GM19397 (cell line): ENCODE measurements around the gene CTAGE1.
"Not testable (repeated sequence)": the region's sequence is repeated elsewhere in the genome, so short reads cannot be mapped to it uniquely, and the experiment has no call there.

Experiments
- ATAC-seq: cut with Tn5 transposase; IDR thresholded peaks from one replicate; pipeline ENCODE4 v1.9.1; 2021; ENCODE audit warnings: mild to moderate bottlenecking, moderate library complexity; ENCODE audit not compliant: unreplicated experiment

CTAGE1 gene, protein sequence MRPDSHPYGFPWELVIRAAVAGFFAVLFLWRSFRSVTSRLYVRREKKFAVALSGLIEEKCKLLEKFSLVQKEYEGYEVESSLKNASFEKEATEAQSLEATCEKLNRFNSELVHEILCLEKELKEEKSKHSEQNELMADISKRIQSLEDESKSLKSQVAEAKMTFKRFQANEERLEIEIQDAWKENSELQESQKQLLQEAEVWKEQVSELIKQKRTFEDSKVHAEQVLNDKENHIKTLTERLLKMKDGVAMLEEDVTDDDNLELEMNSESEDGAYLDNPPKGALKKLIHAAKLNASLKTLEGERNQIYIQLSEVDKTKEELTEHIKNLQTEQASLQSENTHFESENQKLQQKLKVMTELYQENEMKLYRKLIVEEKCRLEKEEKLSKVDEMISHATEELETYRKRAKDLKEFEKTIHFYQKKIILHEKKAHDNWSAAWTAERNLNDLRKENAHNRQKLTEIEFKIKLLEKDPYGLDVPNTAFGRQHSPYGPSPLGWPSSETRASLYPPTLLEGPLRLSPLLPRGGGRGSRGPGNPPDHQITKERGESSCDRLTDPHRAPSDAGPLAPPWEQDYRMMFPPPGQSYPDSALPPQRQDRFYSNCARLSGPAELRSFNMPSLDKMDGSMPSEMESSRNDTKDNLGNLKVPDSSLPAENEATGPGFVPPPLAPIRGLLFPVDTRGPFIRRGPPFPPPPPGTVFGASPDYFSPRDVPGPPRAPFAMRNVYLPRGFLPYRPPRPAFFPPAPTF

DNA sequence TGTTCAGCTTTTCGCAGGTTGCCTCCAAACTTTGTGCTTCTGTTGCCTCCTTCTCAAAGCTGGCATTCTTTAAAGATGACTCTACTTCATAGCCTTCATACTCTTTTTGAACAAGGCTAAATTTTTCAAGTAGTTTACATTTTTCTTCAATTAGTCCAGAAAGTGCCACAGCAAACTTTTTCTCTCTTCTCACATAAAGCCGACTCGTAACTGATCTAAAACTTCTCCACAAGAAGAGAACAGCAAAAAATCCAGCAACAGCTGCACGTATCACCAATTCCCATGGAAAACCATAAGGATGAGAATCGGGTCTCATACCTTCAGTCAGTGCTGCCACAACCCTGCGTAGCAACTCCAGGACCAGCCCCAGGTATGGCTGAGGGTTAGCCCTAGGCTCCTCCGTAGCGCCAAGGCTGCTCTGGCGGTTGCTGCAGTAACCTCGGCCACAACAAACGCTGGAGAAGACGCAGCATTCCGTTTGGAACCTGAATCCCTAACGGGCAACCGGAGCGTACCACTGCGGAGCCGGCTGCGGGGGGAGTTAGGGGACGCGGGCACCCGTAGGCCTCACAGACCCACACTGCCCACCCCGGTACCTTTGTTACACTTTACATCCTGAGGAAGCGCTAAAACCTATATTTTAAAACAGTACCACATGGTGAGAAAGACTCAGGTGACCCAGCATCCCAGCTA lies at the start of gene CTAGE1:
Gene CTAGE1, minus strand, starts transcription at position 420 of the 693 bp plus-strand sequence. Its CDS starts 104 bp downstream, at position 316.
- ATAC-seq, result no peak

DNA sequence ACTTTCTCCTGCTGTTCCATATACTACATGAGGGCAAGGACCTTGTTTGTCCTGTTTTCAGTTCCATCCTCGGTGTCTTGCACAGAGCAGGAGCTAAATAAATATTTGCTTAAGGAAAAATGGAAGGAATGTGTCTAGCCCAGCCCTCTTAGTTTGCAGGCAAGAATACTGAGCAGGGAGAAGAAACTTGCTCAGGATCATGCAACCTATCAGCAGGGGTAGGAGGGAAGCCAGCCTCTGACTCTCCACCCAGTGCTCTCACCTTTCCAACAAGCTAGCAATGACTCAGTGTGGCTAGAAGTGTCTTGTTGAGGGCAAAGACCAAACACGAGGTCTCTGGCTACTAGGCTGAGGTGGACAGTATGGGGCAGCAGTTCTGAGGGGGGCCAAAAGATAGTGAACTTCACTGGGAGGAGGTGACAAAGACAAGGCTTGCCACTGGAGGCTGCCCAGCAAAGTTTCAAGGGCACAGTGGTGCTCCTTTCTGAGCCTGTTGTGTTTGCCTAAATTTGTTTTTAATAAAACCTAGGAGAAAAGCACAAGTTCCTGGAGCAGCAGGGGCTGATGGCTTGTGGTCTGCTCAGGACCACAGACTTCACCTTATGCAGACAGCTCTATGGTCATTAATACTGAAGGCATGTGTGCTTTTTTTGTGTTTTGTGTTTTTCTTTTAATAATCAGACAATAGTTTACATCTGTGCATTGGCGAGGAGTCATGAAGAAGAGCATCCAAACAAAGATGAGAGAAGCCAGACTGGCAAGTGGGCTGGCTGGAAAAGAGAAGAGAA lies 49.1 kb upstream of the CTAGE1 start:
- no peak for ATAC-seq

DNA sequence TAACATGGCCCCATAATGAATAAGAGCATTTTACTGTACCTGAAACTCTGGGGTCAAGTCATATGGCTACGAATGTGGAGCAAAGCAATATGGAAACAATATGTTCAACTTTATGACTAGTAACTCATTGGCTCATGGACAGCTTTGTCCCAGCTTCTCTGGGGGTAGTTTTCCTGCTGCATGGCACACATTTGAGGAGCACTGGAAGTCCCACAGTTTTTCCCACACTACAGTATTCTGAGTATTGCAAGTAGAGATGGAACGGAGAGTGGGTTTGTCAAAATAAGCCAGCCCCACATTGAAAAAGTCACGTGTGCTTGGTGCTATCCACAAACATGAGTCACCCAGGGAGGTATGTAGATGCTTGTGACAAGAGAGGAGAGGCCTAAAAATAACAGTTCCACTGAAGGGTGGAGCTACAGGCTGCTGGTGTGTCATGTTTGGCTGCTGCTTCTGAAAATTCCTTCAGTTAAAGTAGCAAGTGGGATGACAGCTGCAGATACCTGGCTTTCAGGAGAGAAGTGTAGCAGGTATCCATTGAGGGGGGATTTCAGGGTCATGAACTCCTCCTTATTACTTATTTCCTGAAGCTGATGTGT lies 48.2 kb upstream of the CTAGE1 start:
- ATAC-seq, result no peak

DNA sequence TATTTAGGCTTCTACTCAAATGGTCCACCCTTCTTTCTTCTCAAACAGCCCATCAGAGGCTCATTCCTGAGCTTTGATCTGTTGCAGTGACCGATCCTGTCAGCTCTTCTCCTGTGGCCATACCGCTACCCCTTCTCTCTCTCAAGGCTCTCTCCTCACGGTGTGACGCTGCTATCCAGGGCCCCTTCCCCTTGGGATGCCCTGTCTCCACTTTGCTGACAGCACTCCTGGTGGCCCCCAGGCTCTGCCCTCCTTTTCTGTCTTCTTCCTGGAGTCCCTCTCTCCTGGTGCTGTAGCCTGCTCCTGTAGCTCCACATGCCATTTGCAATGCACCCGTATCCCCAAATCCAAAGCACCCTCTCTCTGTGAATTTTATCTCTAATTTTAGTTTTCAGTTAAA lies 45.4 kb upstream of the CTAGE1 start:
- no peak for ATAC-seq

DNA sequence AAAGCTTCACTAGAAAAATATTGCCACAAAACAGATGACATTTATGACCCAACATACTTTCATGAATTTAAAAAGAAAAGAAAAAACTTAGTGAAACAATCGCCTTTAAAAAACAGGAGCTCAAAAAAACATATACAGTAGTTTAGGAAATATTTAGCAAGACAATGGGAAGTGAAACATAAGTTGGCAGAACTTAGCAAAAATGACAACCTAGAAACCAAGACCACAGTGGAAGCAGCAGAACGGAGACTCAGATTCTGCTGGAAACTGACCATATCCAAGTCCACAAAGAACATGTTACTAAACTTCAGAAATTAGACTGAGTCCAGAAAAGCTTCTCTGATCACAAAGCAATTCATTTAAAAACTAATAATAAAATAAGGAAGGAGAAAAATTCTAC lies 41.8 kb upstream of the CTAGE1 start:
- ATAC-seq, result no peak

DNA sequence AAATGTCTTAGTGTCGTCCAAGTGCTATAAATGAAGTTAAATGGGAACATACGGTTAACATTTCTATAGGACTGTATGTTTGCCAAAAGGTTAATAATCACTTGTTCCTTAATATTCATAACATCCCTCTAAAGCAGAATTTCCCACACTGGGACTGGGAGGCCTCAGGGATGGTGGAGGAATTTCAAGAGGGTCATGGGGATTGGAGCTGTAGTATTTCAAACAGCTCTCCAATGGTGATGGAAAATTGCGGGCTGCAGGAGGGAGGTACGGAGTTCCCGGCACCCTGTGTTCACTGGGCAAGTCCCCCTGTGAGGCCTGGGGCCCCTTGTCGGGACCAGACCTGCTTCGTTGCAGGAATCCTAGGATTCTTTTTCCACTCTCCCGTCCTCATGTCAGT lies 39.8 kb upstream of the CTAGE1 start:
- no peak for ATAC-seq

DNA sequence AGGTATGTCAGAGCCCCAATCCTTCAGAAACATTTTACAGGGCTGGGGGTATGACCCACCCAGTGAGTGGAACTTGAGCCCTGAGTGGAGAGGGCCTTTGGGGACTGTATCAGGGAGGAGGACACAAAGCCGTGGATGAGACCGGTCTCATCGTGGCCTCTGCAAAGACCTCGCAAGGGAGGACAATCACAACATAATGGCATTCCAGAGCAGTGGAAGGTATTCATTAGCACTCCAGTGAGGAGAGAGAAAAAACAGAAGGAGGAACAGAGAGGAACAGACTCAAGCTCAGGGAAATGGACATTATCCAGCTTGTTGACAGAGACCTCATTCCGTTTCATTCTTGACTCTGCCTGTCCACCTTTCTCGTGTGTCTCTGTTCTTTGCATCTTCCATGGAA lies 38.8 kb upstream of the CTAGE1 start:
- no peak for ATAC-seq

DNA sequence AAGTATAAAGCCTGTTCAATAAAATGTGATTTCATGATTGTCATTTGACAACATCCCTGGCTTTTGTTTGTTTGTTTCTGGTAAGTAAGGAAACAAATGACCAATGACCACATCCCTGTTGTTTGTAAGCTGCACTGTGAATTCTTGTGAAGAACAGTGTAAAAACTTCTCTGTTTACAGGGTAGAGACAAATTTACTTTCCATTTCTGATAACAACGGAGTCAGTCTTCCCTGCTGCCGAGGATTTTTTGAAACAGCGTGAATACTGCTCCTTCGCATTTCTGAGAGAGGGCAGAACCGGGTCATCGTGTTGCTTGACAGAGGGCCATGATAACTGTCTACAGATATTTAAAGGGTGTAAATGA lies 38.4 kb upstream of the CTAGE1 start:
- ATAC-seq, result no peak

DNA sequence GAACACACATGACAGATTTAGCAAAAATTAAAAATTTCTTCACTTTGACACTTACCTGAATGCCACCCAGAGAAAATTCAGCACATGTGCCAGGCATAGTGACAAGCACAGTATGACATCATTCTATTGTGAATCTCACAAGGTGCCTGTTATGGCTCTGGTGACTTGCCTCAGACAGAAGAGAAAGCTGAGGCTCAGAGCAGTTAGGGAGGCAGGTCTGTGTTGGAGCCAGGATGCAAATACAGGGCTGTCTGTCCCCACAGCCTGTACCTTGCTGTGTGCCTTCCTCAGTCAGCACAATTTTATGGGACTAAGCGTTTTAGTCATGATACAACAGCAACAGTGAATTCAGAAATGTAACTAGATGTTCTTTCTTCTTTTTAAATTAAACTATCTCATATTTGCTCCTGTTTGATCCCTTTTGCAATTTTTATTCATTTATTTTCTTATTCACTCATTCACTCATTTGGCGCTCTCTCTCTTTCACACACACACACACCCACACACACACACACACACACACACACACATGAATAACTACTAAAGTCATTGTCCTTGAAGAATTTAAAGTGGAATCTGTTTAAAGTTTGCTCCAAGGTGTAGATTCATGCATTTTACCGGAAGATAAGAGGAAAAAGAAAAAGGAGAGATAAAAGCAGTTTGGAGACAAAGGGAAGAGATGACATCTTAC lies 37.9 kb upstream of the CTAGE1 start:
- no peak for ATAC-seq

DNA sequence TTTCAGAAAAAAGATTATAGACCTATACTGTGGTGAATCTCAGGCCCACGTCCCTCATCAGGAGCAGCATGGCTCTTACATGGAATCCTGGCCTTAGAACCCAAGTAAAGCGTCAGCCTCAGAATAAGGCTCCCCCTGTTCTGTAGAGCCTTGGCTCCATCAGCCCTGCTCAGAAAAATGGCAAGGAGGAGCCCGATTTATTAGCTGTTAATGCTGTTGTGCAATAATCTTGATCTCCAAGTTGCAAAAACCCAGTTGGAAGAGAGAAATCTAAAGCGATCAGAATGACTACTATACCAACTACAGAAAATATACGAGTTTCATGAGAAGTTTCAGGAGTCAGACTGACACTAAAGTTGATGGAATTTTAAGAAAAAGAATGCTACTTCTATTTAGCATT lies 35.6 kb upstream of the CTAGE1 start:
- ATAC-seq, result no peak

DNA sequence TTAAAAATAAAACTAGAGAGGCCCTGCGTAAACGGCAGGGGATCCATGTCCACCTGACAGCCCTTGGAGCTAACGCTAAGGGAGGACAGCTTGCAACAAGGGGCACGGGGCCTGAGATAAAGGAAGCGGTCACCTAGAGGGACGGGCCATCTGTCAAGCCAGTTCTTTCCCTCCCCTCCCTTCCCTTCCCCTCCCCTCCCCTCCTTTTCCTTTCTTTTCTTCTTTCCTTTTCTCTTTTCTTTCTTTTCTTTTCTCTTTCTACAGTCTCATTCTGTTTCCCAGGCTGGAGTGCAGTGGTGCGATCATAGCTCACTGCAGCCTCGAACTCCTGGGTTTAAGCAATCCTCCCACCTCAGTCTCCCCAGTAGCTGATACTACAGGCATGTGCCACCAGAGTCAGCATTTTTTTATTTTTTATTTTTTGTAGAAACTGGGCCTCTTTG lies 34.5 kb upstream of the CTAGE1 start:
- no peak for ATAC-seq

DNA sequence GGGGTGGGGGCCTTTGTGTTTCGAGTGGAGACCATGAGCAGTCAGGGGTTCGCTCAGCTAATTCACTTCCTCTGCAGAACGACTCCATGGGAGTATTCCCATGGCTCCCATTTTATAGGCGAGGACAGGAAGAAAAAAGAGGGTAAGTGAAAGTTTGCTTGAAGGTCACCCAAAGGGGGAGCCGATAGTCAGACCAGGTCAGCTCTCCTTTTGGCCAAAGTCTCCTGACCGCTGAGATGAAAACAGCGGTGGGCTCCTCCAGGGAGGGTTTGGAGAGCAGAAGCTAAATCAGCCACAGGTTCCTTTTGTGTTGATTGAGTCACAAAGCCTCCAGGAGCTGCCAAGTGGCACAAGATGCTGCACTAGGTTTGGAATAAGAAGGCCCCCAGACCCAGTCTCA lies 34.1 kb upstream of the CTAGE1 start:
- no peak for ATAC-seq

DNA sequence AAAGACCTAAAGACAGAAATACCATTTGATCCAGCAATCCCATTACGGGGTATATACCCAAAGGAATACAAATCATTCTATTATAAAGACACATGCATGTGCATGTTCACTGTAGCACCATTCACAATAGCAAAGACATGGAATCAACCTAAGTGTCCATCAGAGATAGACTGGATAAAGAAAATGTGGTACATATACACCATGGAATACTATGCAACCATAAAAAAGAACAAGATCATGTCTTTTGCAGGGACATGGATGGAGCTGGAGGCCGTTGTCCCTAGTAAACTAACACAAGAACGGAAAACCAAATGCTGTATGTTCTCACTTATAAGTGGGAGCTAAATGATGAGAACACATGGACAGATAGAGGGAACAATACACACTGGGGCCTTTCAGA lies 33.1 kb upstream of the CTAGE1 start:
- not testable (repeated sequence) for ATAC-seq

DNA sequence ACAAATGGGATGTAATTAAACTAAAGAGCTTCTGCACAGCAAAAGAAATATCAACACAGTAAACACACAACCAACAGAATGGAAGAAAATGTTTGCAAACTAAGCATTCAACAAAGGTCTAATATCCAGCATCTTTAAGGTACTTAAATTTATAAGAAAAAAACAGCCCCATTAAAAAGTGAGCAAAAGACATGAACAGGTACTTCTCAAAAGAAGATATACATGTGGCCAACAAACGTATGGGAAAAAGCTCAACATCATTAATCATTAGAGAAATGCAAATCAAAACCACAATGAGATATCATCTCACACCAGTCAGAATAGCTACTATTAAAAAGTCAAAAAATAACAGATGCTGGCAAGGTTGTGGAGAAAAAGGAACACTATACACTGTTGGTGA lies 32.6 kb upstream of the CTAGE1 start:
- not testable (repeated sequence) for ATAC-seq

DNA sequence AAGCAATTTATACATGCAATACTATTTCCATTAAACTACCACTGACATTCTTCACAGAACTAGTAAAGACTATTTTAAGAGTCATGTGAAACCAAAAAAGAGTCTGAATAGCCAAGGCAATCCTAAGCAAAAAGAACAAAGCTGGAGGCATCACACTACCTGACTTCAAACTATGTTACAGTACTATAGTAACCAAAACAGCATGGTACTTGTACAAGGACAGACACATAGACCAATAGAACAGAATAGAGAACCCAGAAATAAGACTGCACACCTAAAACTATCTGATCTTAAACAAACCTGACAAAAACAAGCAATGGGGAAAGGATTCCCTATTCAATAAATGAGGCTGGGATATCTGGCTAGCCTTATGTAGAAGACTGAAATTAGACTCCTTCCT lies 32.0 kb upstream of the CTAGE1 start:
- ATAC-seq, result not testable (repeated sequence)

DNA sequence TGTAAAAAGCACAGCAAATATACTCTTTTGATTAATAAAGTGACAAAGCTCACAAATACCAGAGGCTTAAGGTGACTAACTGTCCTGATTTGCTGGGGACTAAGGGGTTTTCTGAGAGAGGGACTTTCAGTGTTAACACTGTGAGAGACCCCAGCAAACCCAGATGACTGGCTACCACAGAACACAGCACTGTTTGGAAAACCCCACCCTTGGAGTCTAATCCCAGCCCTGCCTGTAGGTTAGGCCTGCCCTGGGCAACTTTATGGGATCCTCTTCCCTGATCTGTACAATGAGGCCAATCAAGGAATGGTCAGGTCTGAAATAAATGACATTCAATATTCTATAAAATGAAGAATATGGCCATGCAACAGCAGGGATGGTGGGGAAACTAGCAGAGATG lies 30.5 kb upstream of the CTAGE1 start:
- no peak for ATAC-seq

DNA sequence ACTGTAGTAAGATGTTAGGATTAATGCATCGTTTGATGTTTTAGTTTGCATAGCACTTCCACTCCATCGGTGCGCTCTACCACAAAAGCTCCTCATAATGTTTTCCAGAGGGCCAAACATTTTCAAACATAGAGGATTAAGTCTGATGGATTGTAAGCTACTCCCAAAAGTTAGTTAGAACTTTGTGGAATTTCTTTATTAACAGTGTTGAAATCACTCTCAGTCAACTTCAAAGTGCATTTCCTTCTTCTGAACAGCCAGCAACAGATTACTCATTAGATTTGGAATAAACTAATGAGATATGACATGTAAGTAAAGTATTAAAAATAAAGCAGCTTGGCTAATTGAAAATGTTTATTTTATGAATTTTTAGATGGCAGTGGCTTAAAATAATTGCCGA lies 30.1 kb upstream of the CTAGE1 start:
- ATAC-seq, result no peak

DNA sequence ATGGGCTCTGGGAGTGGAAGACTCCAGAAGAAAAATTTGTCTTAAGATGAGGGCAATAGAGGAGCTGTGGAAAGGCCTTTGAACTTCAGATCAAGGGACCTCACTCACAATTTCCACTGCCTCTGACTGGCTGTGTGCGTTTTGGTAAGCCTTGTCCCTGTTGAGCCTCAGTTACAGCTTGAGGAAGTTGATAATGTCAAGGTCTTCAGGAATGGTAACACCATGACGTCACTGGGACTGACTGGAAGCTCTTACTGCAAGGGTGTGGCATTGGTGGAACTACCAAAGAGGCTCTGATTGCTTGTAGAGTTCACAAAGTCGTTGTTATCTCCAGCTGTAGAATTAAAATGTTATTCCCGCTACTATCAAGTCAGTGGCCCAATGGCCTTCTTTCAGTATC lies 29.2 kb upstream of the CTAGE1 start:
- ATAC-seq, result no peak

DNA sequence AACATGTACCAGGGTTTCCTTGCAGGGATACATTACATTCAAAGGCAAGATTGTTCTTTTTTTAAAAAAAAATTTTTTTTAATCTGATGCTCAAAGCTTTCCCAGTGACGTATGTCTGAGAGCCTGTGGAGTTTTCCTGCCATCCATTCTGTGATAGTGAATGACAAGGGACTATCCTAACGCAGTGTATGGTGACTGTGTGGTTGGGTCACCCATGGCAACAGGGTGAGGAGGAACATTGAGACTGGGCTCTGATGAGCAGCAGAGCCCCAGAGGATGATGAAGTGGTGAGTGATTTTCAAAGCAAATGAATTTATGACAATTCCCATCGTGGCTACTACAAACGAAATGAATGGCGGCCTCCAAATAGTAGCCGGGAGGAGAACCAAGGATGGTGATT lies 28.6 kb upstream of the CTAGE1 start:
- ATAC-seq, result no peak

DNA sequence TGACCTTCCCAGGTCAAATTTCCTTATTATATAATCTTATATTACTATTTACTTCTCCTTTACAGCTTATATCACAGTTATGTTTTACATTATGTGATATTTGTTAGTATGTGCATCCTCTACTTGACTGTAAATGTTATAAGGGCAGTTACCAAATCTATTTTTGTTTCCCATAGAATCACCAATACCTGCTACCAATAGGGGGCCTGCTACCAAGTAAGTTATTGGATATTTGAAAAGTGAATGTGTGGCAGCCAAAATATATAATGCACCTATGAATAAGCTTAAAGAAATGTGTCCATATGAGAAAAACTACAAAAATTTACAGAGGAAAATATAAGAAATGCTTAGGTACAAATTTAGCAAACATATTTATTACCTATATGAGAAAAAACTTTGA lies 23.9 kb upstream of the CTAGE1 start:
- ATAC-seq, result no peak
